WI38 (cell line): ENCODE measurements around the gene FIBP.

Experiments
- H3K4me3 ChIP-seq: 2 replicates; pipeline ENCODE4 v1.5.1; 2011; ENCODE audit warnings: low read depth, mild to moderate bottlenecking, control low read depth, low read length
- TF ChIP-seq, protein P1 (sequence below): IDR thresholded peaks from 2 replicates; pipeline ENCODE4 v1.5.1; 2012; ENCODE audit warnings: low read depth, mild to moderate bottlenecking, control low read depth, low read length

The FIBP gene

GRCh38 chr11:65858681-65859087 is 29.6 kb downstream of the FIBP start:
- H3K4me3 ChIP-seq = peak overlapping the region; percentile 91
- TF ChIP-seq, protein P1, sequence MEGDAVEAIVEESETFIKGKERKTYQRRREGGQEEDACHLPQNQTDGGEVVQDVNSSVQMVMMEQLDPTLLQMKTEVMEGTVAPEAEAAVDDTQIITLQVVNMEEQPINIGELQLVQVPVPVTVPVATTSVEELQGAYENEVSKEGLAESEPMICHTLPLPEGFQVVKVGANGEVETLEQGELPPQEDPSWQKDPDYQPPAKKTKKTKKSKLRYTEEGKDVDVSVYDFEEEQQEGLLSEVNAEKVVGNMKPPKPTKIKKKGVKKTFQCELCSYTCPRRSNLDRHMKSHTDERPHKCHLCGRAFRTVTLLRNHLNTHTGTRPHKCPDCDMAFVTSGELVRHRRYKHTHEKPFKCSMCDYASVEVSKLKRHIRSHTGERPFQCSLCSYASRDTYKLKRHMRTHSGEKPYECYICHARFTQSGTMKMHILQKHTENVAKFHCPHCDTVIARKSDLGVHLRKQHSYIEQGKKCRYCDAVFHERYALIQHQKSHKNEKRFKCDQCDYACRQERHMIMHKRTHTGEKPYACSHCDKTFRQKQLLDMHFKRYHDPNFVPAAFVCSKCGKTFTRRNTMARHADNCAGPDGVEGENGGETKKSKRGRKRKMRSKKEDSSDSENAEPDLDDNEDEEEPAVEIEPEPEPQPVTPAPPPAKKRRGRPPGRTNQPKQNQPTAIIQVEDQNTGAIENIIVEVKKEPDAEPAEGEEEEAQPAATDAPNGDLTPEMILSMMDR = no peak

GRCh38 chr11:65857853-65858680 is 30.2 kb downstream of the FIBP start, which contains the start of gene CFL1:
Gene CFL1, minus strand, starts transcription at chr11:65858180. Its CDS starts 81 bp downstream, at chr11:65858099.
- H3K4me3 ChIP-seq = peak within 1 kb of the TSS; percentile 91
- TF ChIP-seq, protein P1 = no peak

DNA sequence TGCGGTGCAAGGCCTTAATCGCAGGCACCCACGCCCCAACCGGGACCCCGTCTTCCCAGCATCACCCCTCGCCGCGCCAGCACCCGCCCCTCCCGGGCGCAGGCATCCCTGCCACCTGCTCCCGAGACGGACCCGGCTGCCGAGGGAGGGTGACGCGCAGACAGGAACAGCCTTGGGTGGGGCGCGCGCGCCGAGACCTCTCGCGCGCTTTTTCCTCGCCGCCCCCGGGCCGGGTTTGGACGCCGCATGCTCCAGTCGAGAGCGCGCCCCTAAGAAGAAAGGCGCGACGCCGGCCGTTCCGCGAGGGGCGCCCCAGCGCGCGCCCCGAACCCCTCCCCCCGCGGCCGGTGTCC is 30.8 kb downstream of the FIBP start:
- TF ChIP-seq, protein P1 = no peak
- H3K4me3 ChIP-seq = peak overlapping the region; percentile 91

DNA sequence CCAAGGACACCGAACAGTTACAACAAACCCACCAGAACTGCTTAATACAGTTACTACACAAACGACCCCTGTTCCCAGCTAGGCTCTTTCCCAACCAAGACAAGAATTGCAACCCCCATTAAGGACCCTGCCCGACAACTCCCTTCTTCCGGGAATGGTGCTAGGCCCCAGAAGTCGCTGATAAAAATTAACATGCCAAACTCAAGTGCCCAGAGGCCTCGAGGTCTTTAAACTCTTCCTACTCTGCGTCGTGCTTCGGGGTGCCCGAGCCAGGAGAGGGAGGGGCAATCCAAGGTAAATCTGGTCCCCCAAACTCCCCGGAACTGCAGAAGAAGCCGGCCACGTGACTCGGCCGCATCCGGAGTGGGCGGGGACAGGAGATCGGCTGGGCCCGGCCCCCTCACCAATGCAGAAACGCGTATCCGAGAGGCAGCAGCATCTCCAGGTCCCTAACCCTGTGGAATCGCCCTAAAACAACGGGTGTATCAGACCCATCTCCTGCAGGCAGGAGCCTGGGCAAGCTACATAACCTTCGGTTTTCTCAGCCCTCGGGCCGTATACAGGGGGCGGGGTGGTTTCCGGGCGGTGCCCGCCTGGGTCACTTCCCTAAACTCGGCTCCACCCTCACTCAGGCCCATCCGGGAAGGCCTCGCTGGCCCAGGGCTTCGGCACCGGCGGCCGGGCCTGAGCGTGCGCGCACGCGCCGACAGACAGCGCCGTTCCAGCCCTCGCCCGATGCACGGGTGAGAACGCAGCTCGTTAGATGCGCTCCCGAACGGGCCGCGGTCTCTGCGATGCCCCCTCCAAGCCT is 31.4 kb downstream of the FIBP start:
- peak overlapping the region; percentile 91 for H3K4me3 ChIP-seq
- TF ChIP-seq, protein P1 = no peak

GRCh38 chr11:65855927-65856363 is 32.3 kb downstream of the FIBP start:
- TF ChIP-seq, protein P1 = no peak
- peak overlapping the region; percentile 91 for H3K4me3 ChIP-seq

GRCh38 chr11:65854852-65855837 is 33.1 kb downstream of the FIBP start:
- TF ChIP-seq, protein P1 = no peak
- peak overlapping the region; percentile 91; the same call in 1 of the 2 replicates for H3K4me3 ChIP-seq
